OCI-LY7 (cell line): ENCODE measurements around the gene RFPL2. TPM values are rescaled to one million over a fixed set of nuclear protein-coding genes. Genes with fewer than 3 reads are reported as not detected.
A peak's percentile ranks its signal among the peaks of the same experiment; 100 is the strongest.
"Not testable (repeated sequence)": the region's sequence is repeated elsewhere in the genome, so short reads cannot be mapped to it uniquely, and the experiment has no call there.

Experiments used
- BruUV-seq: library from RNA; stranded (reverse); fragments of 400-500 nt; replicated peaks from 2 replicates; lab custom pipeline; 2021; lab: Mats Ljungman, UMichigan
- CTCF ChIA-PET: fragments of 300-600 bp; sonication (Branson Sonifier 250); formaldehyde crosslinking; loops from one replicate; lab custom pipeline; 2022; ENCODE audit warnings: antibody characterized with exemption; ENCODE audit not compliant: unreplicated experiment; lab: Charles Lee
- POLR2A ChIA-PET: fragments of 300-600 bp; sonication (Branson Sonifier 250); formaldehyde crosslinking; loops from one replicate; lab custom pipeline; 2022; ENCODE audit warnings: antibody characterized with exemption; lab: Charles Lee
- DNase-seq: peaks from one replicate; pipeline ENCODE4 v3.0.0-alpha.2; 2015; ENCODE audit warnings: low spot score
- H2AFZ ChIP-seq: fragments of 200-600 bp; sonication (generic), shearing (Covaris generic); 2 replicates; pipeline ENCODE4 v1.6.1; 2014; ENCODE audit warnings: mild to moderate bottlenecking, antibody characterized with exemption, low read length, moderate library complexity
- H3K27ac ChIP-seq: fragments of 200-600 bp; sonication (generic); 2 replicates; pipeline ENCODE4 v1.5.1; 2014; ENCODE audit warnings: mixed run types, low read depth, mild to moderate bottlenecking, moderate library complexity, low read length, inconsistent platforms; ENCODE audit not compliant: poor library complexity, severe bottlenecking
- H3K36me3 ChIP-seq: fragments of 200-600 bp; sonication (generic); 2 replicates; pipeline ENCODE4 v1.6.1; 2014; ENCODE audit warnings: mild to moderate bottlenecking, antibody characterized with exemption, low read length, moderate library complexity, mixed read lengths; ENCODE audit not compliant: insufficient read depth
- H3K4me1 ChIP-seq: fragments of 200-600 bp; sonication (generic); 2 replicates; pipeline ENCODE4 v1.5.1; 2014; ENCODE audit warnings: mild to moderate bottlenecking, low read length; ENCODE audit not compliant: insufficient read depth, poor library complexity, severe bottlenecking
- H3K4me2 ChIP-seq: fragments of 200-600 bp; sonication (generic); 2 replicates; pipeline ENCODE4 v1.6.1; 2014; ENCODE audit warnings: mild to moderate bottlenecking, low read length
- H3K4me3 ChIP-seq: fragments of 200-600 bp; sonication (generic); 2 replicates; pipeline ENCODE4 v1.5.1; 2014; ENCODE audit warnings: mild to moderate bottlenecking, low read depth, low read length; ENCODE audit not compliant: poor library complexity, severe bottlenecking
- H3K79me2 ChIP-seq: fragments of 200-600 bp; sonication (generic); 2 replicates; pipeline ENCODE4 v1.6.1; 2016; ENCODE audit warnings: low read depth, mild to moderate bottlenecking, low read length, moderate library complexity, mixed read lengths; ENCODE audit not compliant: insufficient read depth
- H3K9me2 ChIP-seq: fragments of 200-600 bp; sonication (generic); 2 replicates; pipeline ENCODE4 v1.6.1; 2016; ENCODE audit warnings: mild to moderate bottlenecking, low read length, mixed read lengths; ENCODE audit not compliant: insufficient read depth
- H3K9me3 ChIP-seq: fragments of 200-600 bp; sonication (generic); 2 replicates; pipeline ENCODE4 v1.6.1; 2014; ENCODE audit warnings: mild to moderate bottlenecking, mixed run types, low read length, mixed read lengths
- H4K20me1 ChIP-seq: fragments of 200-600 bp; sonication (generic); 2 replicates; pipeline ENCODE4 v1.6.1; 2014; ENCODE audit warnings: mild to moderate bottlenecking, antibody characterized with exemption, low read length, moderate library complexity, mixed read lengths; ENCODE audit not compliant: insufficient read depth
- intact Hi-C: fragments of 100-400 bp; cut with micrococcal nuclease; formaldehyde crosslinking; loops from one replicate; pipeline ENCODE4 v1.10.0; 2022; ENCODE audit not compliant: unreplicated experiment
- small RNA-seq: library from RNA; depleted of rRNA; stranded (forward); fragments of <200 nt; gene quantifications from one replicate; pipeline ENCODE3, GENCODE V24; 2014
- total RNA-seq, 2 experiments: library from RNA; depleted of rRNA in 1 of 2; stranded (reverse); fragments of >200 nt in 1 of 2; shearing (Covaris generic) in 1 of 2; gene quantifications; 2 replicates each; pipeline ENCODE4 v1.2.3, GENCODE V29; 2014 to 2022
- TF ChIP-seq, protein P1 (sequence below): fragments of 200-600 bp; sonication (generic); conservative IDR thresholded peaks from 2 replicates; pipeline ENCODE4 v1.5.1; 2014; ENCODE audit warnings: mild to moderate bottlenecking, antibody characterized with exemption, low read length, moderate library complexity, mixed read lengths

Gene RFPL2
- total RNA-seq, 2 experiments from 2014 or later: not detected

DNA sequence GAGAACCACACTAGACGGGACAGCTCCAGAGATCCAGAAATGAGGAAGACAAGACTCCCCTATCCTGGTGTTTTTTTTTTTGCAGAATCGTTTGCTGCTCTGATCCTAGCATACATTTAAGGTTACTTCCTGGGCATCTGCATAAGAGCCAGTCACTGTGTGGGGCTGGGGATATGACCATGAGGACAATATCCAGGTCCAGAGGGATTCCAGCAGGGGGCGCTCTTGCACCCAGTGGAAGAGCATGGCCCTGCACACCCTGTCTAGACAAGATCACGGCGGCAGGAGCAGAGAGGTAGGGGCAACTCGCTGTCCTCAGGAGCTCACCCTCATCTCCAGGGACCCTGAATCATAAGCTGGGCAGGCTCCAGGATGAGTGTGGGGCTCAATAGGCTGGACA, 64.2 kb downstream of the RFPL2 start:
- H3K9me3 ChIP-seq, H3K36me3 ChIP-seq, H3K9me2 ChIP-seq, BruUV-seq, H3K4me3 ChIP-seq, H3K79me2 ChIP-seq, CTCF ChIA-PET, H3K4me2 ChIP-seq, H3K27ac ChIP-seq, H2AFZ ChIP-seq, H4K20me1 ChIP-seq, POLR2A ChIA-PET: not testable (repeated sequence)
- DNase-seq: peak; percentile 2
- intact Hi-C loops: loop anchor here (10.0 kb wide), 1 partner anchor 334 kb away; the partner anchor contains the start of gene FBXO7
- peaks cover 10% of the 10 kb centered on the region for H3K4me1 ChIP-seq
- TF ChIP-seq, protein P1, sequence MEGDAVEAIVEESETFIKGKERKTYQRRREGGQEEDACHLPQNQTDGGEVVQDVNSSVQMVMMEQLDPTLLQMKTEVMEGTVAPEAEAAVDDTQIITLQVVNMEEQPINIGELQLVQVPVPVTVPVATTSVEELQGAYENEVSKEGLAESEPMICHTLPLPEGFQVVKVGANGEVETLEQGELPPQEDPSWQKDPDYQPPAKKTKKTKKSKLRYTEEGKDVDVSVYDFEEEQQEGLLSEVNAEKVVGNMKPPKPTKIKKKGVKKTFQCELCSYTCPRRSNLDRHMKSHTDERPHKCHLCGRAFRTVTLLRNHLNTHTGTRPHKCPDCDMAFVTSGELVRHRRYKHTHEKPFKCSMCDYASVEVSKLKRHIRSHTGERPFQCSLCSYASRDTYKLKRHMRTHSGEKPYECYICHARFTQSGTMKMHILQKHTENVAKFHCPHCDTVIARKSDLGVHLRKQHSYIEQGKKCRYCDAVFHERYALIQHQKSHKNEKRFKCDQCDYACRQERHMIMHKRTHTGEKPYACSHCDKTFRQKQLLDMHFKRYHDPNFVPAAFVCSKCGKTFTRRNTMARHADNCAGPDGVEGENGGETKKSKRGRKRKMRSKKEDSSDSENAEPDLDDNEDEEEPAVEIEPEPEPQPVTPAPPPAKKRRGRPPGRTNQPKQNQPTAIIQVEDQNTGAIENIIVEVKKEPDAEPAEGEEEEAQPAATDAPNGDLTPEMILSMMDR: peak; percentile 67

Small RNA genes lying within 50 kb of the gene (small RNA-seq; reads per million reads assigned to genes)
- not detected for gene RF02171

Other genes starting within 250 kb of the RFPL2 start
- gene SLC5A1, start 161.8 kb downstream of the RFPL2 start, total RNA-seq (2014; rRNA removed; shearing (Covaris generic)): not detected in 2 replicates
- gene SLC5A1, start 161.8 kb downstream of the RFPL2 start, total RNA-seq (2022): not detected in 2 replicates
- not detected in 2 replicates for gene C22orf42, start 45.8 kb downstream of the RFPL2 start, total RNA-seq (2014; rRNA removed; shearing (Covaris generic))
- gene C22orf42, start 45.8 kb downstream of the RFPL2 start, total RNA-seq (2022): not detected in 2 replicates
- not detected in 2 replicates for gene SLC5A4, start 50.3 kb upstream of the RFPL2 start, total RNA-seq (2014; rRNA removed; shearing (Covaris generic))
- gene SLC5A4, start 50.3 kb upstream of the RFPL2 start, total RNA-seq (2022): not detected in 2 replicates
- not detected in 2 replicates for gene RFPL3, start 152.8 kb upstream of the RFPL2 start, total RNA-seq (2014; rRNA removed; shearing (Covaris generic))
- not detected in 2 replicates for gene RFPL3, start 152.8 kb upstream of the RFPL2 start, total RNA-seq (2022)
- gene RTCB, start 207.2 kb upstream of the RFPL2 start, total RNA-seq (2014; rRNA removed; shearing (Covaris generic)): 37.2 and 58.3 TPM in 2 replicates
- gene RTCB, start 207.2 kb upstream of the RFPL2 start, total RNA-seq (2022): 27.9 and 29.9 TPM in 2 replicates